Measurements from ENCODE around the gene SCN4A.

DNA sequence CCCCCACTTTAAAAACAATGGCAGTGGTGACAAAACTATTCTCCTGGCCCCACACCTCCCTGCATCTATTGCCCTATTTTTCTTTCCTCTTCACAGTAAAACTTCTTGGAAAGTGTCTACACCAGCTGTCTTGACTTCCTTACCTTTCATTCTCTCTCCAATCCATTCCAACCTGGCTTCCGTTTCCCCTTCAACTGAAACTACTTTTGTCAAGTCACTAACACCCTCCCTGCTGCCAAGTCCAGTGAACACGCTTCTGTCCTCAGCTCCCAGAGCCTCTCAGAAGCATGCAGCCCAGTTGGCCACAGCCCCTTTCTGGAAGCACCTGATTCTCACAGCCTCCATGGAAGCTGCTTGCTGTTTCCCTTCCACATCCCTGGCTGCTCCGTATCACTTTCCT lies 4.0 kb upstream of the SCN4A start:
- TF ChIP-seq CTCF (IDR thresholded peaks at IDR 0.05) = no peak
- TF ChIP-seq POLR2A (IDR thresholded peaks at IDR 0.05) = no peak
- no peak for TF ChIP-seq POLR2AphosphoS5 (IDR thresholded peaks at IDR 0.05)

Measured in breast epithelium (tissue), 3 donors.